HCT116 (cell line): ENCODE measurements around the gene RETREG1. TPM values are rescaled to one million over a fixed set of nuclear protein-coding genes. Genes with fewer than 3 reads are reported as not detected.

Source experiments
- ATAC-seq: fragments of 200-7000 bp; cut with Tn5 transposase; 2 replicates; pipeline ENCODE4 v1.9.1; 2020; ENCODE audit warnings: mild to moderate bottlenecking, moderate library complexity
- BruUV-seq: library from RNA; stranded (reverse); fragments of 400-500 nt; replicated peaks from 2 replicates; lab custom pipeline; 2021; lab: Mats Ljungman, UMichigan
- CTCF ChIA-PET: fragments of 300-600 bp; sonication (Branson Sonifier 250); formaldehyde crosslinking; loops from one replicate; lab custom pipeline; 2021; ENCODE audit warnings: antibody characterized with exemption; lab: Charles Lee
- POLR2A ChIA-PET: fragments of 300-600, 350-600 bp; sonication (Branson Sonifier 250); formaldehyde crosslinking; loops from one replicate; lab custom pipeline; 2021; ENCODE audit warnings: antibody characterized with exemption; lab: Charles Lee
- RAD21 ChIA-PET, 2 experiments: fragments of 300-600 bp; sonication (Branson Sonifier 250); formaldehyde crosslinking; loops; one replicate each; lab custom pipeline; 2023; ENCODE audit warnings: low total read pairs in 2 of 2; ENCODE audit not compliant: uncharacterized antibody in 2 of 2, unreplicated experiment in 2 of 2, low non-redundant PET in 1 of 2; lab: Charles Lee
- DNase-seq: peaks from one replicate; pipeline ENCODE4 v3.0.0-alpha.2; 2010; ENCODE audit warnings: low read depth, low spot score
- H2AFZ ChIP-seq: fragments of 200-600 bp; shearing (Covaris generic), sonication (generic); 2 replicates; pipeline ENCODE4 v1.6.1; 2017; ENCODE audit warnings: low read depth, mixed run types, mixed read lengths, antibody characterized with exemption, low read length; ENCODE audit not compliant: poor library complexity, severe bottlenecking
- H3K27ac ChIP-seq: 2 replicates; pipeline ENCODE4 v1.5.1; 2012; ENCODE audit warnings: low read depth, low read length
- H3K27me3 ChIP-seq: fragments of 200-600 bp; sonication (generic); 2 replicates; pipeline ENCODE4 v1.6.1; 2016; ENCODE audit warnings: mixed run types, low read length, mixed read lengths; ENCODE audit not compliant: insufficient read depth
- H3K36me3 ChIP-seq, 2 experiments: fragments of 200-500 bp in 1 of 2; fragments of 200-600 bp in 1 of 2; sonication (Bioruptor generic) in 1 of 2; sonication (generic) in 1 of 2; 2 replicates each; pipeline versions ENCODE4 v1.5.1 to v1.6.1; 2014 to 2016; ENCODE audit warnings: low read length in 2 of 2, inconsistent platforms in 1 of 2, mixed read lengths in 1 of 2, mixed run types in 1 of 2; ENCODE audit not compliant: insufficient read depth in 2 of 2, control insufficient read depth in 1 of 2
- H3K4me1 ChIP-seq, 2 experiments: fragments of 200-600 bp in 1 of 2; sonication (generic) in 1 of 2; 2 replicates each; pipeline versions ENCODE4 v1.5.1 to v1.6.1; 2012 to 2017; ENCODE audit warnings: low read length in 2 of 2, inconsistent platforms in 1 of 2, mild to moderate bottlenecking in 1 of 2, mixed read lengths in 1 of 2, mixed run types in 1 of 2, moderate library complexity in 1 of 2; ENCODE audit not compliant: insufficient read depth in 2 of 2, control insufficient read depth in 1 of 2
- H3K4me2 ChIP-seq: fragments of 200-600 bp; sonication (generic); 2 replicates; pipeline ENCODE4 v1.6.1; 2017; ENCODE audit warnings: mixed run types, low read length, mixed read lengths
- H3K4me3 ChIP-seq, 2 experiments: fragments of 200-600 bp in 1 of 2; sonication (generic) in 1 of 2; replicated peaks in 1 of 2; 2 replicates each; pipeline ENCODE4 v1.5.1; 2011 to 2016; ENCODE audit warnings: low read length in 2 of 2, control low read depth in 1 of 2, low read depth in 1 of 2, mild to moderate bottlenecking in 1 of 2, mixed read lengths in 1 of 2, mixed run types in 1 of 2
- H3K79me2 ChIP-seq: fragments of 200-600 bp; sonication (generic); 2 replicates; pipeline ENCODE4 v1.6.1; 2017; ENCODE audit warnings: mild to moderate bottlenecking, mixed run types, low read length, moderate library complexity, mixed read lengths; ENCODE audit not compliant: insufficient read depth
- H3K9ac ChIP-seq: fragments of 200-600 bp; sonication (generic); 2 replicates; pipeline ENCODE4 v1.6.1; 2016; ENCODE audit warnings: low read length, mixed read lengths
- H3K9me2 ChIP-seq: fragments of 200-600 bp; sonication (generic), shearing (Covaris generic); 2 replicates; pipeline ENCODE4 v1.6.1; 2017; ENCODE audit warnings: mixed run types, mild to moderate bottlenecking, moderate library complexity; ENCODE audit not compliant: insufficient read depth
- H3K9me3 ChIP-seq, 2 experiments: fragments of 200-500 bp in 1 of 2; fragments of 200-600 bp in 1 of 2; sonication (Bioruptor generic) in 1 of 2; sonication (generic) in 1 of 2; 2 replicates each; pipeline ENCODE4 v1.6.1; 2014 to 2017; ENCODE audit warnings: low read length in 2 of 2, mixed read lengths in 2 of 2, inconsistent platforms in 1 of 2, low read depth in 1 of 2, mild to moderate bottlenecking in 1 of 2, mixed run types in 1 of 2, moderate library complexity in 1 of 2; ENCODE audit not compliant: control insufficient read depth in 1 of 2, insufficient read depth in 1 of 2
- H4K20me1 ChIP-seq: fragments of 200-600 bp; sonication (generic), shearing (Covaris generic); 2 replicates; pipeline ENCODE4 v1.6.1; 2017; ENCODE audit warnings: mixed run types, mild to moderate bottlenecking, moderate library complexity; ENCODE audit not compliant: insufficient read depth
- ELF1 ChIP-seq: IDR thresholded peaks from 2 replicates; pipeline ENCODE4 v1.6.1; 2012; ENCODE audit warnings: low read depth, borderline replicate concordance
- EZH2 ChIP-seq: fragments of 200-600 bp; sonication (generic); IDR thresholded peaks from 2 replicates; pipeline ENCODE4 v1.6.1; 2017; ENCODE audit warnings: antibody characterized with exemption, mixed run types
- EZH2phosphoT487 ChIP-seq: fragments of 200-600 bp; IDR thresholded peaks from 2 replicates; pipeline ENCODE4 v1.6.1; 2018; ENCODE audit warnings: antibody characterized with exemption, borderline replicate concordance
- JUND ChIP-seq: IDR thresholded peaks from 2 replicates; pipeline ENCODE4 v1.6.1; 2012
- RAD21 ChIP-seq: IDR thresholded peaks from 2 replicates; pipeline ENCODE4 v1.6.1; 2012; ENCODE audit warnings: low read depth, mild to moderate bottlenecking
- SP1 ChIP-seq: IDR thresholded peaks from 2 replicates; pipeline ENCODE4 v1.6.1; 2012; ENCODE audit warnings: low read depth
- ZFX ChIP-seq: fragments of 450-650 bp; IDR thresholded peaks from 2 replicates; pipeline ENCODE4 v1.6.1; 2017
- intact Hi-C: fragments of 100-400 bp; cut with micrococcal nuclease; formaldehyde crosslinking; loops from 2 replicates; pipeline ENCODE4 v1.10.0; 2022
- total RNA-seq: library from RNA; stranded (reverse); gene quantifications from one replicate; pipeline ENCODE4 v1.2.1, GENCODE V29; 2021; ENCODE audit not compliant: unreplicated experiment
- TF ChIP-seq, protein P1 (sequence below): IDR thresholded peaks from 2 replicates; pipeline ENCODE4 v1.6.1; 2012
- TF ChIP-seq, protein P2 (sequence below): IDR thresholded peaks from 2 replicates; pipeline ENCODE4 v1.6.1; 2012

The RETREG1 gene
- total RNA-seq, 1 experiment from 2014 or later, result 6.0 TPM

DNA sequence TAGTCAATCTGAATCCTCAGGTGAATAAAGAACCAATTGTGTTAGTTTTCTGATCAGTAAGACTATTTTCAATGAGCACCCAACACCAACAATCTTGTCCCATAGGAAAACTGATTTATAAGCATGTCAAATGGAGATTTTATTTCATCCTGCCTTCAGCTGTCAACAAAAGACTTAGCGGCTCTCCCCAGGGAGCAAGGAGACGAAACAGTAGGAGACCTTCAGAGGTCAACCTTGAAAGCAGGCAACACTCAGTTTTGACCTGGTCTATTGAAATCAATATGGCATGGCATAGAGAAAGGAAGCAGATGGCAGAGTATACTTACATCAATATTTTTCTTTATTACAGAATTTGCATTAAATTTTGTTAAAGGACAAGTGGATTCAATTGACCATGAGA is 185.3 kb downstream of the RETREG1 start:
- ChIA-PET CTCF (no interaction called here), POLR2A (no interaction called here)
- H3K9me3 ChIP-seq, result no peaks in the 10 kb centered on the region

DNA sequence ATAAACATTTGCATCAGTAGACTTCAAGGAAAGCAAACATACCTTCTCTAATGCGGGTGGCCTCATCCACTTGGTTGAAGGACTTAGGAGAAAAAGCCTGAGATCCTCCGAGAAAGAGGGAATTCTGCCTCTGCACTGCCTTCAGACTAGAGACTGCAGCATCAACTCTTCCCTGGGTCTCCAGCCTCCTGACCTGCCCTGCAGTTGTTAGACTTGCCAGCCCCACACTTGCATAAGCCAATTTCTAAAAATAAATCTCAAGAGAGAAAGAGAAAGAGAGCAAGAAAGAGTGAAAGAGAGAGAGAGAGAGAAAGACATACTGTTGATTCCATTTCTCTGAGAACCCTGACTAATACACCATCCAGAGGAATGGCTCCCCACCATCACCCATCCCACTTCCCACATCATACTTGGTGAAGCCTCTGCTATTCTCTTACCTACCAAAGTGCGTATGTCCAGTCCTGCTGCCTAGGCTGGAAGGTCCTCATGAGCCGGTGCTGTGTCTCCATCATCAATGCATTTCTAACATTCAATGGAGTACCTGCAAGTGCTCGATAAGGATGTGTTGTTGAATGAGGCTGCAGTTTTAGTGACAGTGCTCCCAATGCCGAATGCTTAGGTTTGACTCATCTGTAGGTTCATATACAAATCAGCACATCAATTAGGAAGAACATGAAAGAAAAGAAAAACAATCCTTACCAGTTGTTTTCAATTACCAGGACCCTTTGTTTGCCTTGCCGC is 186.3 kb downstream of the RETREG1 start:
- Histone ChIP-seq H3K79me2 (no peaks in the 10 kb centered on the region), H3K9ac (no peak overlapping the region), H3K36me3 (no peaks in the 10 kb centered on the region), H3K4me1 (no peaks in the 10 kb centered on the region)
- RAD21 ChIA-PET, result no interaction called here
- TF ChIP-seq, protein P1, sequence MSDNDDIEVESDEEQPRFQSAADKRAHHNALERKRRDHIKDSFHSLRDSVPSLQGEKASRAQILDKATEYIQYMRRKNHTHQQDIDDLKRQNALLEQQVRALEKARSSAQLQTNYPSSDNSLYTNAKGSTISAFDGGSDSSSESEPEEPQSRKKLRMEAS, result no peak
- TF ChIP-seq ELF1 (no peak), JUND (no peak), EZH2 (no peak), EZH2phosphoT487 (no peak), SP1 (no peak), RAD21 (no peak)
- TF ChIP-seq, protein P2, sequence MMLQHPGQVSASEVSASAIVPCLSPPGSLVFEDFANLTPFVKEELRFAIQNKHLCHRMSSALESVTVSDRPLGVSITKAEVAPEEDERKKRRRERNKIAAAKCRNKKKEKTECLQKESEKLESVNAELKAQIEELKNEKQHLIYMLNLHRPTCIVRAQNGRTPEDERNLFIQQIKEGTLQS, result no peak
- TF ChIP-seq, all 23 proteins: peak for 0
- H3K27ac ChIP-seq, result no peak overlapping the region
- intact Hi-C loops, result no loop called here
- no peak for DNase-seq
- ChIA-PET POLR2A (no interaction called here), CTCF (no interaction called here)
- ATAC-seq, result no peak
- 0 out of 2 replicates have a peak, but pooled peaks cover 11% of the 10 kb centered on the region for H3K27me3 ChIP-seq
- H3K4me3 ChIP-seq, result no peak overlapping the region
- no peaks in the 10 kb centered on the region for H3K9me3 ChIP-seq
- no peaks in the 10 kb centered on the region for H4K20me1 ChIP-seq
- H3K4me2 ChIP-seq, result no peak overlapping the region
- H2AFZ ChIP-seq, result no peak overlapping the region
- no TSS peak for BruUV-seq
- H3K9me2 ChIP-seq, result no peaks in the 10 kb centered on the region

More for the DNA sequence above, 185.3 kb downstream of the RETREG1 start:
- BruUV-seq, result no TSS peak
- intact Hi-C loops, result no loop called here
- RAD21 ChIA-PET, result no interaction called here
- no peaks in the 10 kb centered on the region for H3K4me1 ChIP-seq
- no peaks in the 10 kb centered on the region for H3K79me2 ChIP-seq
- TF ChIP-seq ZFX, result no peak
- no peak for TF ChIP-seq JUND
- TF ChIP-seq RAD21, result no peak
- no peak for TF ChIP-seq EZH2
- H3K36me3 ChIP-seq, result no peaks in the 10 kb centered on the region
- H3K4me3 ChIP-seq, result no peak overlapping the region
- DNase-seq (no peak), ATAC-seq (no peak)
- no peak overlapping the region for H3K27ac ChIP-seq
- H3K27me3 ChIP-seq, result 0 out of 2 replicates have a peak, but pooled peaks cover 11% of the 10 kb centered on the region
- H3K9ac ChIP-seq, result no peak overlapping the region
- no peak overlapping the region for H2AFZ ChIP-seq
- no peaks in the 10 kb centered on the region for H4K20me1 ChIP-seq
- H3K4me2 ChIP-seq, result no peak overlapping the region
- no peaks in the 10 kb centered on the region for H3K9me2 ChIP-seq
